ENCODE results near the gene ST7L.

DNA sequence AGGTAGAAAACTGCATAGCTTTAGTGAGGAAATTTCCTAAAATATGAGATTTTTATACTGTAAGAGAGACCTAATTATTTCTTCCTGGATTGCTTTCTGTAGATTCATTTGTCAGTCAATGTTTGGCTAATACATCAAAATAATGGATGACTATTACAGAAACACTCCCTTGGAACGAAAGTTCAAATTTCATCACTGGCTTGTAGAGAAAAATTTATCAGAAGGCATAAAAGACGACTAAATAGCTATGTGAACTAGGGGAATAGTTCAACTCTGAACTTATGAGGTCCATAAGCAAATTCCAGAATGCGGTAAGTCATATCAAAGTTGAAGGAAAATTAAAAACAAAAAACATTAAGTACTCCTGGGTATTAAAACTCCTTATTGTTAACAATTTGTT, 74.2 kb downstream of the ST7L start:
- TF ChIP-seq POLR2A (IDR thresholded peaks at IDR 0.05), result no peak
- TF ChIP-seq, protein P1, sequence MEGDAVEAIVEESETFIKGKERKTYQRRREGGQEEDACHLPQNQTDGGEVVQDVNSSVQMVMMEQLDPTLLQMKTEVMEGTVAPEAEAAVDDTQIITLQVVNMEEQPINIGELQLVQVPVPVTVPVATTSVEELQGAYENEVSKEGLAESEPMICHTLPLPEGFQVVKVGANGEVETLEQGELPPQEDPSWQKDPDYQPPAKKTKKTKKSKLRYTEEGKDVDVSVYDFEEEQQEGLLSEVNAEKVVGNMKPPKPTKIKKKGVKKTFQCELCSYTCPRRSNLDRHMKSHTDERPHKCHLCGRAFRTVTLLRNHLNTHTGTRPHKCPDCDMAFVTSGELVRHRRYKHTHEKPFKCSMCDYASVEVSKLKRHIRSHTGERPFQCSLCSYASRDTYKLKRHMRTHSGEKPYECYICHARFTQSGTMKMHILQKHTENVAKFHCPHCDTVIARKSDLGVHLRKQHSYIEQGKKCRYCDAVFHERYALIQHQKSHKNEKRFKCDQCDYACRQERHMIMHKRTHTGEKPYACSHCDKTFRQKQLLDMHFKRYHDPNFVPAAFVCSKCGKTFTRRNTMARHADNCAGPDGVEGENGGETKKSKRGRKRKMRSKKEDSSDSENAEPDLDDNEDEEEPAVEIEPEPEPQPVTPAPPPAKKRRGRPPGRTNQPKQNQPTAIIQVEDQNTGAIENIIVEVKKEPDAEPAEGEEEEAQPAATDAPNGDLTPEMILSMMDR (IDR thresholded peaks at IDR 0.05), result no peak
